GM12865 (cell line): ENCODE data around the gene ADAMTS1.

Source experiments
- DNase-seq: peaks from one replicate; pipeline ENCODE4 v3.0.0; 2010; ENCODE audit warnings: low read depth
- H3K4me3 ChIP-seq: 2 replicates; pipeline ENCODE4 v1.5.1; 2011; ENCODE audit warnings: mild to moderate bottlenecking, low read depth, low read length, control low read depth
- TF ChIP-seq, protein P1 (sequence below): IDR thresholded peaks from 2 replicates; pipeline ENCODE4 v1.5.1; 2011; ENCODE audit warnings: low read length, control low read depth, low read depth, inconsistent platforms; ENCODE audit not compliant: insufficient read depth; ENCODE audit errors: missing control alignments

The ADAMTS1 gene

DNA sequence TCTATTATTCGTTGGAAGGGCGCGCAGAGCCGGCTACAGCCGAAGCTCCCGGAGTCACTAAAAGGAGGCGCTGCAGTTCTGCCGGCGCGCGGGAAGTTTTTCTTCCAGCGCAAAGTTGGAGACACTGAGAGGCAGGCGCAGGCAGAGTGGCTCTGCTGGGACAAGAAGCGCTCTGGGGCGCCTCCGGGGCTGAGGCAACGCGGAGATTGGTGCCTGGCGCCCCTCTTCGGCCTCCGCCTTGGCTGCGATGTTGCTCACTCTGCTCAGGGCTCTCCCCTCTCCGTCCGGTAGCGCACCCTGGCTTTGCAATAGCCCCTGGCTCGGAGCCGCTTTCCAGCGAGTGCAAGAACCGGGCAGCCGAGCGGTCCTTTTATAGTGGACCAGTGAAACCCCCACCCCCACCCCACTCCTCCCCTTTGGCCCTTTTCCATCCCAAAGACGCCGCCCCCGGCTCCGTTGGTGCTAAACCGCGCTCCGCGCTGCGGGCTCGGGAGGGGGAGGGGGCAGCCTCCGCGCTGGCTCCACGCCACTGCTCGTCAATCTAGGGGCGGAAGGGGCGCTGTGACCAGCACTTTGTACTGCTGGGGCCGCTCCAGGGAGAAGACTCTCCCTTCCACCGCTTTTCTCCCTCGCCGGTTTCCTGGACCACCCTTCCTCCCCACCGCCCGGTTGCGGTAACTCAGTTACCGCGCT is at the start of gene ADAMTS1:
TSS of gene ADAMTS1 (minus strand) at position 344 of the 693 bp plus-strand sequence. CDS start 455 bp downstream, outside the sequence.
- DNase-seq = no peak
- TF ChIP-seq, protein P1, sequence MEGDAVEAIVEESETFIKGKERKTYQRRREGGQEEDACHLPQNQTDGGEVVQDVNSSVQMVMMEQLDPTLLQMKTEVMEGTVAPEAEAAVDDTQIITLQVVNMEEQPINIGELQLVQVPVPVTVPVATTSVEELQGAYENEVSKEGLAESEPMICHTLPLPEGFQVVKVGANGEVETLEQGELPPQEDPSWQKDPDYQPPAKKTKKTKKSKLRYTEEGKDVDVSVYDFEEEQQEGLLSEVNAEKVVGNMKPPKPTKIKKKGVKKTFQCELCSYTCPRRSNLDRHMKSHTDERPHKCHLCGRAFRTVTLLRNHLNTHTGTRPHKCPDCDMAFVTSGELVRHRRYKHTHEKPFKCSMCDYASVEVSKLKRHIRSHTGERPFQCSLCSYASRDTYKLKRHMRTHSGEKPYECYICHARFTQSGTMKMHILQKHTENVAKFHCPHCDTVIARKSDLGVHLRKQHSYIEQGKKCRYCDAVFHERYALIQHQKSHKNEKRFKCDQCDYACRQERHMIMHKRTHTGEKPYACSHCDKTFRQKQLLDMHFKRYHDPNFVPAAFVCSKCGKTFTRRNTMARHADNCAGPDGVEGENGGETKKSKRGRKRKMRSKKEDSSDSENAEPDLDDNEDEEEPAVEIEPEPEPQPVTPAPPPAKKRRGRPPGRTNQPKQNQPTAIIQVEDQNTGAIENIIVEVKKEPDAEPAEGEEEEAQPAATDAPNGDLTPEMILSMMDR = no peak
- no peak within 1 kb of the TSS for H3K4me3 ChIP-seq

DNA sequence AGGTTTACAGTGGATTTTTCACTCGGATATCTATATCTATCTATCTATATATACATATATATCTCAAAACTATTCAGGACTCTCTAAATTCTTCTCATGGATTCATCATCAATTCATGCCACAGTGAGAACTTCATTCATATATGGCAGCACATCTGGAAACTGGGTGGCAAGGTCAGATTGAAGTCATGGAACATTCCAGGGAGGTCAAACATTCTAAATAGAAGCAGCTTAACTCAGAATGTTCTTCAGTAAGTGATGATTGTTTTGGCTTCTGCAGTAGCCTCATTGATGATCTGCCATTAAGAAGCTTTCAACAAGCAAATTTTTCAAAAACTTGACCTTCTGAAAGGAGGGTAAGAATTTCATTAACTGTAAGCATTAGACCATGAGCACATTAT is 46.9 kb upstream of the ADAMTS1 start:
- DNase-seq = no peak
- H3K4me3 ChIP-seq = no peak overlapping the region
- TF ChIP-seq, protein P1 = no peak

DNA sequence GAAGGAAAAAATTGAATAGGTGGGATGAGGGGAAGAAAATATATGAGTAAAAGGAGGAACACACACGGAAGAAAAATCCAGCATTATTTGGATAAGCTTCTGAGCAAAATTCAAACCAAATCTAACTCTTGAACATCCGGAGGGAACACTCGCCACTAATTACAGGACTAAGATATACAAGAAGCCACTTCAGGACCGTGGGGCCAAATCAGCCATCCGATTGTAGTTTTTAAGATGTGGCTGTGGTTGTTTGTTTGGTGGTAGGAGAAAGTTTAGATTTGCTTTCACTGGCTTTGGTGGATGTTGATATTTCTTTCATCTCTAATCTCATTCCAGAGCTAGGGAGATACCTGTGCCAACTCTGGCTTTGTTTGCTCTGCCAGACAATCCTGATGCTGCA is 43.7 kb upstream of the ADAMTS1 start:
- TF ChIP-seq, protein P1 = no peak
- H3K4me3 ChIP-seq = no peak overlapping the region

DNA sequence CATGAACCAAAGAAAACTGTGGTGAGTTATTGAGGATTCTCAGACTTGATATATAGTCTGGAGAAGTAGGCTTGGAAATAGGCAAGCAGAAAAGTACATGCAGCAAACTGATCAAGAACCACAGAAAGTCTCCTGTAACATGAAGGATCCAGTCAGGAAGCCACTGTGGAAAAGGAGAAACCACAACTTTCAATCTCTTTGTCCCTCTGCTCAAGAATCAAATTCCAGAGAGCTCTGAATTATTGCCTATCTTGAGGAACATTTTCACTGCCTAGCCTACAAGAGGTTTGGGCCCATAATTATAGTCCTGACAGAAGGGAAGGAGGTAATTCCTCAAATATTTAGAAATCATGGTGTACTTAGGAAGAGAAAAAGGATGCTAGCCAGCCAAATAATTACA is 43.0 kb upstream of the ADAMTS1 start:
- no peak for DNase-seq
- TF ChIP-seq, protein P1 = no peak

More for the DNA sequence above, 43.7 kb upstream of the ADAMTS1 start:
- no peak for DNase-seq

DNA sequence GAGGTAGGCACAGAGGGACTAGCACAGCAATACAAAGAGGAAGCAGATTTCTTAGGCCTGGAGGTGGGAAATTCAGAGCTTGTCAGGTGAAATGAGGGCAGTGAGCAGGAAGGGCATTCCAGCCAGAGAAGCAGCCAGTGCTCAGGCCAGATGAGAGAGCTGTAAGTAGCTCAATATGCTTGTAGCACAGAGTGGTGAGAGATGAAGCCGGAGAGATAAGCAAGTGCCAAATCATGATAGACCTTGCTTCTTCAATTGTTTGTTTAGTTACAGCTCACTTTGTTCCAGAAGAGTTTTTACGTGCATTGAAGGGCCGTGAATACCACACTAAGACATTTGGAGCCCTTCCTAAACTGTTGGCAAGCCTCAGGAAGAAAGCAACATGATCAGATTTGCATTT is 42.0 kb upstream of the ADAMTS1 start:
- TF ChIP-seq, protein P1 = no peak
- H3K4me3 ChIP-seq = no peak overlapping the region
- no peak for DNase-seq

More for the DNA sequence above, 43.0 kb upstream of the ADAMTS1 start:
- H3K4me3 ChIP-seq = no peak overlapping the region

DNA sequence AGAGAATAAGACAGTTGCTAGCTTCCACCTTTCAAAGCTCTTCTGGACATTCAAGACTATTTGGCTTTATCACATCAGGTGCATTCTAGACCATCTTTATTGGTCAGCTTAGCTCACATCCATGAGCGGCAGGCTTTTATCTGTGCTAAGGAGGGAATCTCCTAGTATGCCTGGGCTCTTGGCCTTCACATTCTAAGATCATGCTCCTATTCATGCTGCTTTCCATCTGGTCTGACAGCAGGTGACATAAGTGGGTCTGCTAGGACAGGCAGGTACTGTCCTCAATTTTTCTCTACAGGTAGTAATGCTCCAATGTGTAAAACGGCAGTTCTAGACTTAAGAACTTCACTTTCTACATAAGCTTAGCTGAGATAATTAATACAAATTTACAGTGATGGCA is 39.2 kb upstream of the ADAMTS1 start:
- DNase-seq = no peak
- H3K4me3 ChIP-seq = no peak overlapping the region

More for the DNA sequence above, 39.2 kb upstream of the ADAMTS1 start:
- TF ChIP-seq, protein P1 = no peak
